ENCODE results near the gene MAN2B1.
"Not testable (repeated sequence)": the region's sequence is repeated elsewhere in the genome, so short reads cannot be mapped to it uniquely, and the experiment has no call there.

MAN2B1 gene

GRCh38 chr19:12666265-12667048 lies at the start of gene MAN2B1, which contains the start of gene WDR83:
Gene MAN2B1 (minus strand): TSS chr19:12666742. CDS start chr19:12666701, 41 bp downstream.
Gene WDR83 (plus strand): TSS chr19:12666807. CDS start chr19:12669791, 2,984 bp downstream.
- H3K27ac ChIP-seq = peak within 1 kb of the TSS; percentile 90
- TF ChIP-seq CTCF (IDR thresholded peaks at IDR 0.05) = no peak
- no peak for TF ChIP-seq ZFX (IDR thresholded peaks at IDR 0.05; ENCODE audit: borderline replicate concordance)

GRCh38 chr19:12715929-12716328 lies 49.4 kb upstream of the MAN2B1 start:
- TF ChIP-seq CTCF (IDR thresholded peaks at IDR 0.05) = no peak
- TF ChIP-seq ZFX (IDR thresholded peaks at IDR 0.05; ENCODE audit: borderline replicate concordance) = no peak
- no peak overlapping the region for H3K27ac ChIP-seq

GRCh38 chr19:12715102-12715501 lies 48.6 kb upstream of the MAN2B1 start:
- H3K27ac ChIP-seq = no peak overlapping the region
- no peak for TF ChIP-seq ZFX (IDR thresholded peaks at IDR 0.05; ENCODE audit: borderline replicate concordance)
- no peak for TF ChIP-seq CTCF (IDR thresholded peaks at IDR 0.05)

- H3K27ac ChIP-seq = not testable (repeated sequence)
These were observed 46.8 kb upstream of the MAN2B1 start for GRCh38 chr19:12713304-12713703.

- not testable (repeated sequence) for H3K27ac ChIP-seq
- TF ChIP-seq CTCF (IDR thresholded peaks at IDR 0.05) = peak; percentile 70
These were observed 45.5 kb upstream of the MAN2B1 start for GRCh38 chr19:12712077-12712476.

GRCh38 chr19:12711187-12711586 lies 44.6 kb upstream of the MAN2B1 start:
- no peak overlapping the region for H3K27ac ChIP-seq
- TF ChIP-seq CTCF (IDR thresholded peaks at IDR 0.05) = no peak
- no peak for TF ChIP-seq ZFX (IDR thresholded peaks at IDR 0.05; ENCODE audit: borderline replicate concordance)

- TF ChIP-seq ZFX (IDR thresholded peaks at IDR 0.05; ENCODE audit: borderline replicate concordance) = no peak
- TF ChIP-seq CTCF (IDR thresholded peaks at IDR 0.05) = no peak
- no peak overlapping the region for H3K27ac ChIP-seq
These were observed 42.1 kb upstream of the MAN2B1 start for GRCh38 chr19:12708641-12709040.

- TF ChIP-seq ZFX (IDR thresholded peaks at IDR 0.05; ENCODE audit: borderline replicate concordance) (no peak), CTCF (IDR thresholded peaks at IDR 0.05) (no peak)
These were observed 39.8 kb upstream of the MAN2B1 start for GRCh38 chr19:12706332-12706718.

More at GRCh38 chr19:12706332-12706718, 39.8 kb upstream of the MAN2B1 start:
- no peak overlapping the region for H3K27ac ChIP-seq
